ENCODE results near the gene WIPF3. TPM values are rescaled to one million over a fixed set of nuclear protein-coding genes. Genes with fewer than 3 reads are reported as not detected.

The WIPF3 gene
- total RNA-seq, 2 experiments from 2014 or later: not detected

DNA sequence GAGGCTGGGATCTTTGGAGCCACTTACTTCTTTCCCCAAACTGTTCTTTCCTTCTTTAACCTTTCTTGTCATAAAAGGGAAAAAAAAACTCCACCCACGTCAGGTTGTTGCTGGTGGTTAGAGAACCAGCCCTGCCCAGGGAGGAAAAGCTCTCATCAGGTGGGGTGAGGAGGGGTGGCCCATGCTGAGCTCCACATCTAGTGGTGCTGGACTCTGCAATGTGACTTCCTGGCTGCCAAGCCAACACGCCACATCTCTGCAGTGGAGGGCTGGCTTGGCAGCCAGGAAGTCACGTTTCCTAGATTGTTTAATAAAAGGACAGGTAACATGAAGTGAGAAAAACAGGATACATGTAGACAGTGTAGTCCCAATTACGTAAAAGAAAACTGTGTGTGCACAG, 37.4 kb downstream of the WIPF3 start:
- no peaks in the 10 kb centered on the region for H3K36me3 Mint-ChIP-seq (ENCODE audit: low read depth)
- CTCF ChIA-PET: interaction anchor here (1.4 kb wide), 1 partner anchor 10 kb away, joined by 4 read pairs; no protein-coding TSS in a partner anchor
- POLR2A ChIA-PET: no interaction called here
- H3K4me1 Mint-ChIP-seq: no peaks in the 10 kb centered on the region
- no peak overlapping the region for H3K4me3 Mint-ChIP-seq
- peaks cover 11% of the 10 kb centered on the region for H3K27me3 Mint-ChIP-seq
- DNase-seq: no peak
- H3K9me3 Mint-ChIP-seq: no peaks in the 10 kb centered on the region
- H3K27ac Mint-ChIP-seq: no peak overlapping the region

DNA sequence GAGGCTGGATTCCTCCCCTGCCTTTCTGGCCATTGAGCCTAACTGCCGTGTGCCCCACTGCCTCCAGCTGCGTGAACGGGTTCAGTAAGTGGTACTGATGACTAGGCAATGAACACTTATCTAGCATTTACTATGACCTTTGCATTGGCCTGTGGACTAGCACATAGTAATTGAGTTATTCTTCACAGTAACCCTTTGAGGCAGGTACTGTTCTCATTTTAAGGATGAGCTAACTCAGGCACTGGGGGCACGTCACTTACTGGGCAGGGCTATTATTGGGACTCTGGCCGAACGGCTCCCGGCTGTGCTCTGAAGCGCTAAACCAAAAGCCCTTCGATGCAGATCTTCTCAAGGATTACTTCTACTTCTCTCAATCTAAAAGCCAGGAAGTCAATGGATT, 38.3 kb downstream of the WIPF3 start:
- no peak for DNase-seq
- CTCF ChIA-PET: no interaction called here
- Mint-ChIP-seq H3K27me3 (peaks cover 10% of the 10 kb centered on the region), H3K9me3 (no peaks in the 10 kb centered on the region), H3K4me1 (no peaks in the 10 kb centered on the region), H3K27ac (no peak overlapping the region), H3K4me3 (no peak overlapping the region), H3K36me3 (ENCODE audit: low read depth) (no peaks in the 10 kb centered on the region)
- POLR2A ChIA-PET: no interaction called here

DNA sequence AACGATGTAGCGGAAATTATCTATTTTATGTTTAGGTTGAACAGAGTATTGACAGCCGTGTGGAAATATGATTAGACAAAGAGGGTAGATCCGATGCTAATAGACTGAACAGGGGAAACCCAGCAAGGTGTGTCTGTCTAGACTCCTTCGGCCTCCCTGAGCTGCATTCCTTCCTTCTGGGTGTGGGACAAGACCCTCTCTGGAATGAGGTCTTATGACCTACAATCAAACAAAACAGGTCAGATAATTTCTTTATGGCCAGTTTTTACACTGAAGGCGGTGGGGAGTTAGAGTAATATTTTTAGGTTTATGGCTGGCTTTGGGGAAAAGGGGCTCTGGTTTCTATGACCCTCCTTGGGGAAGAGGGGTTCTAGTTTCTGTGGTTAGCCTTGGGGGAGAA, 41.2 kb downstream of the WIPF3 start:
- no peaks in the 10 kb centered on the region for H3K36me3 Mint-ChIP-seq (ENCODE audit: low read depth)
- no peaks in the 10 kb centered on the region for H3K9me3 Mint-ChIP-seq
- ChIA-PET CTCF (no interaction called here), POLR2A (no interaction called here)
- H3K27ac Mint-ChIP-seq: no peak overlapping the region
- no peak for DNase-seq
- H3K4me1 Mint-ChIP-seq: no peaks in the 10 kb centered on the region
- H3K4me3 Mint-ChIP-seq: no peak overlapping the region
- peaks cover 6% of the 10 kb centered on the region for H3K27me3 Mint-ChIP-seq

DNA sequence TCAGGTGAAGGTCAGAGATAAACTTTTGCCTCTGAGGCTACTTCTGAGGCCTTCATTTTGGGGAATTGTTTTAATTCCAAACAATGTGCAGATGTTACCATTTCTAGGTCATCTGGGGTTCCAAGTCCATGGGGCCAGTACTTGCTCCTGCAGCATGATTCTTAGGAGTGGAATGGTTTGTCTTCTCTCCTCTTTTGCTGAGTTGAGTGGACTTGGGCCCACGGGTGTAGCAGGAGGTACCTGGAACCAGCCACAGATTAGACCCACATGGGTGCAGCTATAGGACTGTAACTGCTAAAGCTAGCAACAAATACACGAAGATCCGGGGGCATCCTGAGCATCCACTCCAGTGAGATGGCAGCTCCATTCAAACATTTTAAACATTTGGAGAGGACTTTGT, 41.6 kb downstream of the WIPF3 start:
- Mint-ChIP-seq H3K9me3 (no peaks in the 10 kb centered on the region), H3K36me3 (ENCODE audit: low read depth) (no peaks in the 10 kb centered on the region), H3K27me3 (peaks cover 8% of the 10 kb centered on the region), H3K4me3 (no peak overlapping the region), H3K4me1 (no peaks in the 10 kb centered on the region), H3K27ac (no peak overlapping the region)
- ChIA-PET CTCF (no interaction called here), POLR2A (no interaction called here)
- DNase-seq: no peak

DNA sequence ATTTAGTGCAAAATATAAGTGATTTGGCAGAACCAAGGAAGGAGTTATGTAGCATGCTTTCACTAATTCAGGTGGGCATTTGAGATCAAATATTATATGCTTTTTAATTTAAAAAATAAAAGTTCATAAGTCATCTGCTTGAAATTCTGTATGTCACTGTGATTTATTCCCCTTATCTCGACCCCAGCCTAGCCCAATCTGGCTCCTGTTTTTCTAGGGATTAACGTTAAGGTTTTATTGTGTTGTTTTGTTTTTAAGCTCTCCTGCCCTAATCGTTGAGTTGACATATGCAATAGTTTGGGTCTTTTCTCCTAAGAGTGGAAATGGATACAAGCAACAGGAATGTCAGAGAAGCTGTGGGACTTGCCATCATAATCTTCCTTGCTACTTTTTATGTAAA, 42.6 kb downstream of the WIPF3 start:
- POLR2A ChIA-PET: no interaction called here
- CTCF ChIA-PET: no interaction called here
- DNase-seq: no peak
- H3K9me3 Mint-ChIP-seq: no peaks in the 10 kb centered on the region
- peaks cover 7% of the 10 kb centered on the region for H3K27me3 Mint-ChIP-seq
- no peaks in the 10 kb centered on the region for H3K36me3 Mint-ChIP-seq (ENCODE audit: low read depth)
- H3K4me3 Mint-ChIP-seq: no peak overlapping the region
- H3K4me1 Mint-ChIP-seq: no peaks in the 10 kb centered on the region
- H3K27ac Mint-ChIP-seq: no peak overlapping the region

DNA sequence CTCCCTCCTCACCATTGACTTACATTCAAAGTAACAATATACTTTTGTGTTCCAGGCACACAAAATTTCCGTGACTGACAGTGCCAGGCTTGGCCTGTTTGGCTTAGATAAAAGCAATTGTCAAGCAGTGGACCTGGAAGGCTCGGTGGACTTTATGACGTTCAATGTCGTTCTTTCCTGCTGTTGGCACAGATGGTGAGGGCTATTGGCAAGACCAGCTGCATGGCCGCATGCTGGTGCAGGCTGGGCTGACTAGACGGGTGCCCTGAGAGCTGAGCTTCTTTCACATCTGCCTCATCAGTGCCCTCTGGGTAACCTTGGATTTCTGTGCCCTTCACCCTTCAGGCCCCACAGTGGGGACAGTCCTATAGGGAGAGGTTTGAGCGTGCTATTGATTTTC, 45.2 kb downstream of the WIPF3 start:
- no peaks in the 10 kb centered on the region for H3K36me3 Mint-ChIP-seq (ENCODE audit: low read depth)
- DNase-seq: no peak
- no peaks in the 10 kb centered on the region for H3K9me3 Mint-ChIP-seq
- peaks cover 11% of the 10 kb centered on the region for H3K27me3 Mint-ChIP-seq
- CTCF ChIA-PET: interaction anchor here (0.7 kb wide), 1 partner anchor 86 kb away, joined by 3 read pairs; no protein-coding TSS in a partner anchor
- POLR2A ChIA-PET: no interaction called here
- no peaks in the 10 kb centered on the region for H3K4me1 Mint-ChIP-seq
- H3K27ac Mint-ChIP-seq: no peak overlapping the region
- no peak overlapping the region for H3K4me3 Mint-ChIP-seq

DNA sequence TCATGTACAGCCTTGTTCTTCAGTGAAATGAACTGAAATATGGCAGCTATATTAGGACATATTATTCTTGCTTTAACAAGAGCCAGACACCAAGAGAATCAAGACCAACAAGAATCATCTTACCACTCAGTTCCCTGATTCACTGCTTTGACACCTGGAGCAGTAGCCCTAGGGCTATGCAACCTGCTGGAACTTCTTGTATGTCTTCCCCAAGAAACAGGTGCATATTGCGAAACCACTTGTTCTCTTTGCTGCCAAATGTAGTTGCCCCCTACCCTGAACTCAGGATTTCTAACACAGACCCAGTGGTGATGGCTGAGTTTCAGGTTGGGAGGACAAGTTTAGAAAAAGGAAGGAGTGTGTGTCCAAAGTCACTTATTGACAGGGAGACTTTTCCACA, 46.1 kb downstream of the WIPF3 start:
- DNase-seq: no peak
- POLR2A ChIA-PET: no interaction called here
- Mint-ChIP-seq H3K4me3 (no peak overlapping the region), H3K9me3 (no peaks in the 10 kb centered on the region), H3K36me3 (ENCODE audit: low read depth) (no peaks in the 10 kb centered on the region), H3K27ac (no peak overlapping the region), H3K27me3 (peaks cover 11% of the 10 kb centered on the region), H3K4me1 (no peaks in the 10 kb centered on the region)
- CTCF ChIA-PET: no interaction called here

DNA sequence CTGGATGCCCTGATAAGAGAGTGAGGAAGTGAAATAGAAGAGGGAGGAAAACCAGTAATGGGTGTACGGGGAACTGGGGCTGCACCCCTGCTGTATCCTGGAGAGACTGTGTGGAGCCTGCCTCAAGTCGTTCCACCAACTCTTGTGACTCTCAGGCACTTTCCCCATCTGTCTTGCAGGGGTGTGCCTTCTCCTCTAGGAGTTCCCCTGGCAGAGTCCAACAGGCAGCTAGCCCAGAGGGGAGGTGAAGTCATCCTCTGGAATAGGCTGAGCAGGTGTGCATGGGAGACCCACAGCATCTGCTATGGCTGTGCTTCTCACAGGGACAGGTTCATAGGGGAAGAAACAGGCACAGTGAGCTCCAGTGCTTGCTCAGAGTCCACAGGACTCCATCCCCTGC, 46.8 kb downstream of the WIPF3 start:
- no peak overlapping the region for H3K4me3 Mint-ChIP-seq
- CTCF ChIA-PET: no interaction called here
- no peaks in the 10 kb centered on the region for H3K9me3 Mint-ChIP-seq
- POLR2A ChIA-PET: no interaction called here
- H3K36me3 Mint-ChIP-seq (ENCODE audit: low read depth): no peaks in the 10 kb centered on the region
- no peak overlapping the region for H3K27ac Mint-ChIP-seq
- H3K4me1 Mint-ChIP-seq: no peaks in the 10 kb centered on the region
- H3K27me3 Mint-ChIP-seq: peaks cover 8% of the 10 kb centered on the region
- no peak for DNase-seq

DNA sequence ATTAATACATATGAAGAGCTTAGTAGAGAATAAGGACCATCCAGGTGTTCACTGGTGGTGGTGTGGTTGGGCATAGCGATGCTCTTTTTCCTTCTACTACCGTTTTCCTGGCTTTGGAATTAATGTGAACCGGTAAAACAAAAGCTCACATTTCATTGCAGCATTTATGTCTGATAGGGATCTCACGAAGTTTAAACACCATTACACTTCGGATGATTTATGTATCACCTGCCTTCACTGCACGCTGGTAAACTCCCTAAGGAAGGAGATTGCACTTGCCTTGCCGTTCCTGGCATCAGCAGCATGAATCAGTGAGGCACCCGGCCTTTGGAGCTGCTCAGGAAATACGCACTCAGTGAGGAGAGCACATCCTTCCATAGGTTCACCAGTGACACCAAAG, 47.5 kb downstream of the WIPF3 start:
- Mint-ChIP-seq H3K27ac (no peak overlapping the region), H3K27me3 (peaks cover 8% of the 10 kb centered on the region), H3K36me3 (ENCODE audit: low read depth) (no peaks in the 10 kb centered on the region), H3K4me1 (no peaks in the 10 kb centered on the region), H3K9me3 (no peaks in the 10 kb centered on the region), H3K4me3 (no peak overlapping the region)
- ChIA-PET CTCF (no interaction called here), POLR2A (no interaction called here)
- DNase-seq: no peak

DNA sequence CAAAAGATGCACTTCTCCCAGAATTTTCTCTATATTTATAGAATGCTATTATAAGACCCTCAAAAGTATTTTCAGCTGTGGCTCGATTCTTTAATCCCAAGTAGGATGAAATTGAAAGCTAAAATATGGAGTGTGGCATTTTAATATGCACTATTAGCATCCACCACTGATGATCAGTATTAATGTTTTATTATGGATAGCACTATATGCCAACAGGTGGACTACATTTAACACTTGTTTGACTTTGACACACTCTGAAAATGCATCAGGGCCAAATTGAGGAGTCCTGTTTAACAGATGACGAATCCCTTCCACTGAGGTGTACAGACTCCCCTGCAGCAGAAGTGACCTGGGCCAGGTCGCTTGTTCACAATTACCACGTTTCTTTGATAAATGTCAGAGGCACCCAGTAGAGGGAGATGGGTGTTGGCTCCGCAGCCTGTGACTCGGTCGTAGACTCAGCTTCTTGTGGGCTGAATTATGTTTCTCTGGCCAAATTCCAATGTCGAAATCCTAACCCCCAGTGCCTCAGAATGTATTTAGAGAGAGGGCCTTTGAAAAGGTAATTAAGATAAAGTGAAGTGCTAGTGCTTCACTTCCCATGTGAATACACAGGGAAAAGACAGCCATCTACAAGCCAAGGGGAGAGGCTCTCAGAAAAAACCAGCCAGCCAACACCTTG, 48.1 kb downstream of the WIPF3 start:
- Mint-ChIP-seq H3K4me1 (no peaks in the 10 kb centered on the region), H3K36me3 (ENCODE audit: low read depth) (no peaks in the 10 kb centered on the region), H3K9me3 (no peaks in the 10 kb centered on the region), H3K4me3 (no peak overlapping the region), H3K27ac (no peak overlapping the region), H3K27me3 (peaks cover 11% of the 10 kb centered on the region)
- CTCF ChIA-PET: no interaction called here
- POLR2A ChIA-PET: no interaction called here
- no peak for DNase-seq

DNA sequence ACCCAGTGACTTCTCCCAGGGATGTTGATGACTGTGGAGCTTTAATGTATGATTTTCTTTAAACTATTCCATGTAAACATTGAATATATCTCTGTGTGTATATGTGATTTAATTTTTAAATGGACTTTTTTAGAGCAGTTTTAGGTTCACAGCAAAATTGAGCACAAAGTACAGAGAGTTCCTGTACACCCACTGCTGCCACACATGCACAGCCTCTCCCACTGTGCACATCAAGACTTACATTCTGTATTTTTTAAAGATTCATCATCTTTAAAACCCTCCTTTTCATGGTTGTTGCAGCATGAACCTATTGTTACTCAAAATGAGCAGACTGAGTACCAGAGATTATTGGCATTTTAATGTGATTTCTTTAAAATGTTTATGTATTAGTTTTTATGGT, 51.3 kb downstream of the WIPF3 start:
- Mint-ChIP-seq H3K4me1 (no peaks in the 10 kb centered on the region), H3K27ac (no peak overlapping the region), H3K4me3 (no peak overlapping the region), H3K36me3 (ENCODE audit: low read depth) (no peaks in the 10 kb centered on the region), H3K9me3 (no peaks in the 10 kb centered on the region), H3K27me3 (peaks cover 11% of the 10 kb centered on the region)
- no peak for DNase-seq
- ChIA-PET CTCF (no interaction called here), POLR2A (no interaction called here)

DNA sequence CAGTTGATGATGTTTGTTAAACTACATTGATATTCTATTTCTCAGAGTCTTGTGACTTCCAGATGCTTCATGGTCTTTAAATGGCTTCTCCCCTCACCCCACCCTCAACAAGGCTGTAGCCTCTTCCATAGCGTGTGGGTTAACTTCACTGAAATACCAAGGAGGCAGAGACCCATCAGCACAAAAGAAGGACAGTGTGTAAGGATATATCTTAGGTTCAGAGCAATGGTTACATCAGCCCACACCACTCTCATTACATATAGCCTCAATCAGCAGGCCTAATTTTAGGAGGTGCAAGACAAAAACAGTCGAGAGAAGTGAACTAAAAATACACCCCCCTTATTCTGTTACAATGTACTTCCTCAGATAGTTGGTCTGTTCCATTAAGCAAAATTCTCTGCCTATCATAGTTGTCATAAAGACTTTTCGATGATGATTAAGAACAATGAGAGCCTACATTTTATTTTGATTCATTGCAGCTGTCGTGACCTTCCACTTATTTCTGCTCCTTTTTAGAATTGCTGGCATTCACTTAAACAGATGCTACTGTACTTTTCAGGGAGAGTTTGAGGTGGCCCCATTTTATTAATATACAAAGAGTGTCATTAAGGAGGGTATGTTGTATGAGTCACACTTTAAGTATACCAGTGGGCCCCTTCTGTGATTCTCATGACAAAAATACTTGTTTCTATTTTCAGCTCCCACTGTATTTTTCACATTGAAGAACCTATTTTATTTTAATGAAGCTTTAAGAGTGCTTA, 52.1 kb downstream of the WIPF3 start:
- Mint-ChIP-seq H3K27me3 (peaks cover 9% of the 10 kb centered on the region), H3K4me1 (no peaks in the 10 kb centered on the region), H3K36me3 (ENCODE audit: low read depth) (no peaks in the 10 kb centered on the region), H3K27ac (no peak overlapping the region), H3K4me3 (no peak overlapping the region), H3K9me3 (no peaks in the 10 kb centered on the region)
- POLR2A ChIA-PET: no interaction called here
- CTCF ChIA-PET: no interaction called here
- DNase-seq: no peak

DNA sequence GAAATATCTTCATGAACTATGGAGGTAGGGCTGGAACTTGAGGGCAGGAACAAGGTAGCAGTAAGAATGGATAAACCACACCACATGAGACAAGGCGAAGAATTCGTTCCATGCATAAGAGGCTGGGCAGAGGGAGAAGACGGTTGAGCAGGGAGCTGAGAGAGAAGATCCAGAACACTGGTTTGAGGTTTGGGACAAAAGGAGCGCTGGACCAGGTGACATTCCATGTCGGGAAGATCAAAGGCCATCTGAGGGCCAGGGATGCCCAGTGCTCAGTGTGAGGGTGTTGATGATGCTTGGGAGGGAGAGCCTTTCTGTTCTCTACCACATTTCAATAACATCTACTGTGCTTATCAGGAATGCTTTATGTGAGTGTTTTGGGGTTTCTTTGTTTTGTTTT, 52.8 kb downstream of the WIPF3 start:
- no peaks in the 10 kb centered on the region for H3K4me1 Mint-ChIP-seq
- DNase-seq: no peak
- no peak overlapping the region for H3K4me3 Mint-ChIP-seq
- ChIA-PET POLR2A (no interaction called here), CTCF (no interaction called here)
- no peak overlapping the region for H3K27ac Mint-ChIP-seq
- no peaks in the 10 kb centered on the region for H3K36me3 Mint-ChIP-seq (ENCODE audit: low read depth)
- peaks cover 11% of the 10 kb centered on the region for H3K27me3 Mint-ChIP-seq
- no peaks in the 10 kb centered on the region for H3K9me3 Mint-ChIP-seq

Data from activated CD4-positive, alpha-beta T cell treated with anti-CD3 and anti-CD28 coated beads, Interleukin-2, amount 10 ng/mL, durations not matched to agents 7 days and 5 days (primary cell).